Activated CD4-positive, alpha-beta memory T cell treated with anti-CD3 and anti-CD28 coated beads for 36 hours (primary cell): ENCODE results near the gene LSM14A. TPM values are rescaled to one million over a fixed set of nuclear protein-coding genes. Genes with fewer than 3 reads are reported as not detected.
"Not testable (repeated sequence)": the region's sequence is repeated elsewhere in the genome, so short reads cannot be mapped to it uniquely, and the experiment has no call there.

Experiments used
- CTCF ChIA-PET: fragments of 350-600 bp; sonication (Branson Sonifier 250); formaldehyde crosslinking; loops from one replicate; lab custom pipeline; 2021; ENCODE audit warnings: antibody characterized with exemption, inconsistent platforms; lab: Charles Lee
- POLR2A ChIA-PET: fragments of 350-600 bp; sonication (Branson Sonifier 250); formaldehyde crosslinking; loops from one replicate; lab custom pipeline; 2021; ENCODE audit warnings: antibody characterized with exemption; lab: Charles Lee
- DNase-seq: peaks from one replicate; pipeline ENCODE4 v3.0.0-alpha.2; 2020
- H3K27ac Mint-ChIP-seq: one replicate; pipeline ENCODE4 v1.8.0; 2021; ENCODE audit warnings: mixed read lengths
- H3K27me3 Mint-ChIP-seq: one replicate; pipeline ENCODE4 v1.8.0; 2021; ENCODE audit warnings: mixed read lengths
- H3K36me3 Mint-ChIP-seq: one replicate; pipeline ENCODE4 v1.8.0; 2021; ENCODE audit warnings: mixed read lengths
- H3K4me1 Mint-ChIP-seq: one replicate; pipeline ENCODE4 v1.8.0; 2021; ENCODE audit warnings: low read depth, mixed read lengths
- H3K4me3 Mint-ChIP-seq: one replicate; pipeline ENCODE4 v1.8.0; 2021; ENCODE audit warnings: mild to moderate bottlenecking, mixed read lengths
- H3K9me3 Mint-ChIP-seq: one replicate; pipeline ENCODE4 v1.8.0; 2021; ENCODE audit warnings: mixed read lengths
- intact Hi-C: fragments of 100-400 bp; cut with micrococcal nuclease; formaldehyde crosslinking; loops from one replicate; pipeline ENCODE4 v1.15.1; 2023
- total RNA-seq, 2 experiments: library from RNA; stranded (reverse); gene quantifications; one replicate each; pipeline ENCODE4 v1.2.3, GENCODE V29; 2021

The LSM14A gene
- total RNA-seq, 2 experiments from 2014 or later, result 90.0 to 106 TPM

DNA sequence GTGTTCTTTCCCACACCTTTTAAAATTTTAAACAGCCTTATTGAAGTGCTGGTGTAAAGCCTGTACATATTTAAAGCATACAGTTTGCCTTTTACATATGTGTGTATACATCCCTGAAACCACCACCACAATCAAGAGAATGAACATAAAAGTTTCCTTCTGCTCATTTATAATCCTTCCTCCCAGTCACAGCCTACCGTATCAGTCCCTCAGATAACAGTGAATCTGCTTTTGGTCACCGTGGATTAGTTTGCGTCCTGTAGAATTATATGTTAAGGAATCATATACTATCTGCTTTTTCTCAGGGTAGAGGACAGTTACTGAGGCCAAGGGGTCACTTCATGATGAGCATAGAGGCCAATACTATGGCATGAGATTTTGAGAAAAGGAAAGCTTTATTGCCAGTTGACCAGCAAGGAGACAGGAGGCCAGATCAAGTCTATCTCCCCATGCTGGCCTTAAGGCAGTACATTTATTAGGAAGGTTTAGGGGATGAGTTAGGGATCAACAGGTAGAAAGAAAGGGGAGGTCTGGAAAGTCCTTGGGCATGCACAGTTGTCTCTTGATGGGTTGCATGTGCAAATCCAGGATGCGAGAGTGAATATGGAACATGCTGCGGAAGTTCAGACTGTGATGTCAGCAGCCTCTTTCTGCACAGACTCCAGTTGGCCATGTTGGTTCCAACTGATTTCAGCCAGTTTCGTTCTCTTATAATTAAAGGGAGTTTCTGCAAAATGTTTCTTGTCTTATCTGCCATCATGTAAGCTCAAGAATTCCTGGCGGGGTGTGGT lies 36.3 kb upstream of the LSM14A start:
- Mint-ChIP-seq H3K9me3 (no peaks in the 10 kb centered on the region), H3K4me3 (peak overlapping the region; percentile 87), H3K27ac (peak overlapping the region; percentile 28), H3K27me3 (no peaks in the 10 kb centered on the region), H3K4me1 (peaks cover 10% of the 10 kb centered on the region), H3K36me3 (no peaks in the 10 kb centered on the region)
- POLR2A ChIA-PET, result no interaction called here
- intact Hi-C loops, result no loop called here
- CTCF ChIA-PET, result interaction anchor here (0.7 to 1.7 kb wide), 3 partner anchors 40 to 358 kb away, joined by 3 to 6 read pairs (median 3); no protein-coding TSS in a partner anchor
- no peak for DNase-seq

DNA sequence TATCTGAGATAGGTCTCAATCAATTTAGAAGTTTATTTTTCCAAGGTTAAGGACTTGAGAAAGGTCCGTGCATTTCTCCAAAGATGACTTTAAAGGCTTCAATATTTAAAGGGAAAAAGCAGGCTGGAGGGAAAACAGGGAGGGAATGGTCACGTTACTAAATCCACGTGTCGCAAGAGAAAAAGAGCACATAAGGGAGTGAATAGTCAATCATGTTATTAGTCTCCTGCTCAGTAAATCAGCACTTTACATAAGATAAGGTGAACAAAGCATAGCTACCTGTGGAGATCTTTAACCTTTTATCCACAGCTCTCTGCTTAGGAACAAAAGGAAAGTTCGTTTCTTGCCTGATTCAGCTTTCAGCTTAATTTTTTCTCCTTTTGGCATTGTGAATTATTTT lies 31.3 kb upstream of the LSM14A start:
- no peak for DNase-seq
- no peak overlapping the region for H3K27ac Mint-ChIP-seq
- ChIA-PET CTCF (interaction anchor here (2.7 kb wide), 1 partner anchor 363 kb away, joined by 9 read pairs; no protein-coding TSS in a partner anchor), POLR2A (no interaction called here)
- no peaks in the 10 kb centered on the region for H3K9me3 Mint-ChIP-seq
- intact Hi-C loops, result no loop called here
- no peak overlapping the region for H3K4me3 Mint-ChIP-seq
- H3K27me3 Mint-ChIP-seq, result no peaks in the 10 kb centered on the region
- H3K36me3 Mint-ChIP-seq, result no peaks in the 10 kb centered on the region
- peaks cover under 1% of the 10 kb centered on the region for H3K4me1 Mint-ChIP-seq

DNA sequence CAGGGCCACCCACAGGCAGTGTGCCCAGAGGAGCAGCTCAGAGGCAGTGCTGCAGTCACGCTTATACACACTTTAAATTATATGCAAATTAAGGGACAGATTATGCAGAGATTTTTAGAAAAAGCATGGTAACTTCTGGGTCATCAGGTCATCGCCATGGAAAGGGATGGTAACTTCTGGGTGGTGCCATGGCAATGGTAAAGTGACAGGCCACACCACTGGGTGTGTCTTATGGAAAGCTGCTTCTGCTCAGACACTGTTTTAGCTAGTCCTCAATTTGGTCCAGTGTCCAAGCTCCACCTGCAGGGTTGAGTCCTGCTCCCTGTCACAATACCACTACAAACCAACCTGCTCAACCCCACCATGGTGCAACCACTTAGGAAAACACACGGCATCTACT lies 29.9 kb upstream of the LSM14A start:
- no peaks in the 10 kb centered on the region for H3K4me1 Mint-ChIP-seq
- ChIA-PET CTCF (interaction anchor here (3.9 to 7.1 kb wide), 2 partner anchors 20 to 100 kb away, joined by 42 to 81 read pairs; no protein-coding TSS in a partner anchor), POLR2A (no interaction called here)
- H3K4me3 Mint-ChIP-seq, result no peak overlapping the region
- H3K27me3 Mint-ChIP-seq, result no peaks in the 10 kb centered on the region
- no peaks in the 10 kb centered on the region for H3K9me3 Mint-ChIP-seq
- intact Hi-C loops, result no loop called here
- DNase-seq, result no peak
- H3K27ac Mint-ChIP-seq, result no peak overlapping the region
- H3K36me3 Mint-ChIP-seq, result no peaks in the 10 kb centered on the region

DNA sequence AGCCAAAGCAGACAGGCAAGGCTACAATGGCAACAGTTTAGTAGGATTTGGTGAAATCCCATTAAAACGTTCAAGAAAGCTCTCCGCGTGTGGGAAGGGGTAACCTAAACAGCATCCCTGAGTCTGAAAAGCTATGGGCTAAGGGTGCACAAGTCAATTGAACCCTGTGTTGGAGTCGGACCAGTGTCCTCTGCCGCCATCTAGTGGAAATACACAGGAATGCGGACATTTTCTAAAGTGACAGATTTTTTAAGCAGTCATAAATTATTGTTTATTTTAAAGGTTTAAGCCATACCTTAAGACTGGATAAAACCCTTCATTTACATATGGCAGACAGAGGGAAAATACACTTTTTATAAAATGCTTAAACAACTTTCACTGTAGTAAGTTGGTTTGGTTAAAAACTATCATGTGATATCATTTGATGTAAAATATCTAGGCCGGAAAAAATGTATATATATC lies 26.5 kb upstream of the LSM14A start:
- POLR2A ChIA-PET, result no interaction called here

DNA sequence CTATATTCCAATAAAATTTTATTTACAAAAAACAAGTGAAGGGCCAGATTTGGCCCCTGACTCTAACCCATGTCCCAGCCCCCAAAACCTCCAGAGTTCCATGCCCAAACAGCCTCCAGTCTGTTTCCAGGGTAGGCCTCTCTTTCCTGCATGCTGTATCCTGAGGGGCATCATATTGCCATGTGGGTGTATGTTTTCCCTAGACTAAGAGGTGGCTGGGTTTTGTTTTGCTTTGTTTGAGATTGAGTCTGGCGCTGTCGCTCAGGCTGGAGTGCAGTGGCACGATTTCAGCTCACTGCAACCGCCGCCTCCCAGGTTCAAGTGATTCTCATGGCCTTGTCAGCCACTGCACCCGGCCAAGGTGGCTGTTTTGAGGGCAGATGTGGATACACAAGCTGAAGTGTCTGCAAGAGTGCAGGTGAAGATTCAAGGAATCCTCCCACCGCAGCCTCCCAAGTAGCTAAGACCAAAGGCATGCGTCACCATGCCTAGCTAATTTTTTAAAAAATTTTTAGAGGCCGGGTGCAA lies 23.6 kb upstream of the LSM14A start:
- ChIA-PET POLR2A (no interaction called here), CTCF (interaction anchor here (0.7 to 7.1 kb wide), 3 partner anchors 23 to 371 kb away, joined by 3 to 81 read pairs (median 3); no protein-coding TSS in a partner anchor)
- H3K36me3 Mint-ChIP-seq, result no peaks in the 10 kb centered on the region
- H3K27me3 Mint-ChIP-seq, result no peaks in the 10 kb centered on the region
- no peaks in the 10 kb centered on the region for H3K9me3 Mint-ChIP-seq
- intact Hi-C loops, result no loop called here
- H3K4me1 Mint-ChIP-seq, result no peaks in the 10 kb centered on the region
- DNase-seq, result no peak
- no peak overlapping the region for H3K27ac Mint-ChIP-seq
- no peak overlapping the region for H3K4me3 Mint-ChIP-seq

More for the DNA sequence above, 26.5 kb upstream of the LSM14A start:
- no peak overlapping the region for H3K4me3 Mint-ChIP-seq
- H3K27me3 Mint-ChIP-seq, result no peaks in the 10 kb centered on the region
- H3K36me3 Mint-ChIP-seq, result no peaks in the 10 kb centered on the region
- intact Hi-C loops, result loop anchor here (1.0 kb wide), 3 partner anchors 24 to 367 kb away; no protein-coding TSS in a partner anchor
- H3K27ac Mint-ChIP-seq, result no peak overlapping the region
- DNase-seq, result peak; percentile 66
- no peaks in the 10 kb centered on the region for H3K9me3 Mint-ChIP-seq
- CTCF ChIA-PET, result interaction anchor here (0.6 to 7.1 kb wide), 14 partner anchors 8 to 368 kb away, joined by 3 to 81 read pairs (median 4); no protein-coding TSS in a partner anchor
- H3K4me1 Mint-ChIP-seq, result no peaks in the 10 kb centered on the region

DNA sequence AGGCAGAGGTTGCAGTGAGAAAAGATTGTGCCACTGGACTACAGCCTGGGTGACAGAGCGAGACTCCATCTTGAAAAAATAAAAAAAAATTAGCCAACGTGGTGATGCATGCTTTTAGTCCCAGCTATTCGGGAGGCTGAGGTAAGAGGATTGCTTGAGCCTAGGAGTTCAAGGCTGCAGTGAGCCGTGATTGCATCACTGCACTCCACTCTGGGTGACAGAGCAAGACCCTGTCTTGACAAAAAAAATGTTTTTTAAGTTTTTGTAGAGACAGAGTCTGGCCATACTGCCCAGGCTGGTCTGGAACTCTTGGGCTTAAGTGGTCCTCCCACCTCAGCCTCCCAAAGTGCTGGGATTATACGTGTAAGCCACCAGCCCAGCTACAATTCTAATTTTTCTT lies 22.4 kb upstream of the LSM14A start:
- POLR2A ChIA-PET, result no interaction called here
- intact Hi-C loops, result no loop called here
- no peak overlapping the region for H3K27ac Mint-ChIP-seq

DNA sequence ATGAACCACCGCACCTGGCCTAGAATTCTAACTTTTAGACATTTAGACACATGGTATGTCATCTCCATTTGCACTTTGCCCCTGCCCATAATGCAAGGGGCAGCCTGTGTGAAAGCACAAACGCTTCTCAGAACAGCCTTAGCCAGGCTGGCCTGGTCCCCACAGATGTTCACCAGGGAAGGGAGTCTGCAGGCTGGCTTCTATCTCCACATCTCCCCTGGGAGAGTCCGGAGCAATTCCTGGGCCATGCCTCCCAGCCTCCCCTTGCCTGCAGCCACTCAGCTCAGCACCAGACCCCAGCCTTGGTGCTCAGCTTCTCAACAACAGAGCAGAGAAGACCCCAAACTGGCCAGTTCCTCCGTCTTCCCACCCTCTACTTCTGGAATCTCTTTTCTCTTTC lies 21.7 kb upstream of the LSM14A start:
- Mint-ChIP-seq H3K9me3 (no peaks in the 10 kb centered on the region), H3K36me3 (no peaks in the 10 kb centered on the region), H3K4me3 (no peak overlapping the region), H3K27ac (no peak overlapping the region), H3K27me3 (no peaks in the 10 kb centered on the region), H3K4me1 (no peaks in the 10 kb centered on the region)
- POLR2A ChIA-PET, result no interaction called here
- intact Hi-C loops, result no loop called here
- CTCF ChIA-PET, result no interaction called here
- DNase-seq, result no peak

More for the DNA sequence above, 22.4 kb upstream of the LSM14A start:
- no peak for DNase-seq
- Mint-ChIP-seq H3K9me3 (no peaks in the 10 kb centered on the region), H3K4me1 (no peaks in the 10 kb centered on the region), H3K36me3 (no peaks in the 10 kb centered on the region), H3K4me3 (no peak overlapping the region), H3K27me3 (no peaks in the 10 kb centered on the region)
- CTCF ChIA-PET, result no interaction called here

DNA sequence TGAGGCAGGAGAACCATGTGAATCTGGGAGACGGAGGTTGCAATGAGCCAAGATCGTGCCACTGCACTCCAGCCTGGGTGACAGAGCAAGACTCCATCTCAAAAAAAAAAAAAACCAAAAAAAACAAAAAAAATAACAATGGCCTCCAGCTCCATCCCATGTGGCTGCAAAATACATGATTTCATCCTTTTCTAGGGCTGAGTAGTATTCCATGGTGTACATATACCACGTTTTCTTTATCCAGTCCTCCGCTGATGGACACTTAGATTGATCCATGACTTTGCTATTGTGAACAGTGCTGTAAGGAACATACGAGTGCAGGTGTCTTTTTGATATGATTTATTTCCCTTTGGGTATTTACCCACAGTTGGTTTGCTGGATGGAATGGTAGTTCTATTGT lies 20.9 kb upstream of the LSM14A start:
- DNase-seq, result no peak
- intact Hi-C loops, result no loop called here
- CTCF ChIA-PET, result no interaction called here
- Mint-ChIP-seq H3K9me3 (no peaks in the 10 kb centered on the region), H3K36me3 (no peaks in the 10 kb centered on the region), H3K4me1 (no peaks in the 10 kb centered on the region), H3K27me3 (no peaks in the 10 kb centered on the region), H3K4me3 (no peak overlapping the region), H3K27ac (no peak overlapping the region)
- POLR2A ChIA-PET, result no interaction called here

DNA sequence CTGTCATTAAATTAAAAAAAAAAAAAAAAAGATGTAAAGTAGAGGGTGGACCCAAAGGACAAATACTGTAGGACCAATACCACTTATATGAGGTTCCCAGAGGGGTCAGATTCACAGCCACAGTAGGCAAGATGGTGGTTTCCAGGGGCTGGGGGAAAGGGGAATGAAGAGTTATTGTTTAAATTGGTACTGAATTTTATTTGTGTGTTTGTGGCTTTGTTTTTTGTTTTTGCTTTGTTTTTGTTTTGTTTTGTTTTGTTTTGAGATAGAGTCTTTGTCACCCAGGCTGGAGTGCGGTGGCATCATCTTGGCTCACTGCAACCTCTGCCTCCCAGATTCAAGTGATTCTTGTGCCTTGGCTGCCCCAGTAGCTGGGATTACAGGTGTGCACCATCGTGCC lies 17.9 kb upstream of the LSM14A start:
- H3K9me3 Mint-ChIP-seq, result no peaks in the 10 kb centered on the region
- H3K4me3 Mint-ChIP-seq, result no peak overlapping the region
- H3K4me1 Mint-ChIP-seq, result no peaks in the 10 kb centered on the region
- no peak for DNase-seq
- POLR2A ChIA-PET, result no interaction called here
- H3K36me3 Mint-ChIP-seq, result no peaks in the 10 kb centered on the region
- H3K27me3 Mint-ChIP-seq, result no peaks in the 10 kb centered on the region
- intact Hi-C loops, result no loop called here
- CTCF ChIA-PET, result no interaction called here
- no peak overlapping the region for H3K27ac Mint-ChIP-seq

DNA sequence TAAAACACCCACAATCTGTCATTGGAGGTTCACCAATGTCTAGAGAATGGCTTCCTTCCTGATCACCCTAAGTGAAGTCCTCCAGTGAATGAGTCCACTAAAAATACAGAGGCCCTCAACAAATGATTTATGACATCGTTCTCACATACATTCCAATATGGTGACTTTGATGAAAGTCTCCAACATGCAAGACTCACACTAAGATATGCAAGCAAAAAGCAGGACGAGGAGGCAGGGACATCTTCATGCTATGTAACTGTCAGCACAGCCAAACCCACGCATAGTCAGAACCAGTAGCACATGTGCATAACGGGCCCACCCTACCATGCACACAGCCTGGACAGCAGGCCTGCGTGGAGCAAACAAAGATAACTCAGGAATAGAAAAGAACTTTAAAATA lies 16.6 kb upstream of the LSM14A start:
- intact Hi-C loops, result no loop called here
- no peaks in the 10 kb centered on the region for H3K9me3 Mint-ChIP-seq
- H3K36me3 Mint-ChIP-seq, result no peaks in the 10 kb centered on the region
- CTCF ChIA-PET, result no interaction called here
- no peak overlapping the region for H3K27ac Mint-ChIP-seq
- POLR2A ChIA-PET, result no interaction called here
- no peak overlapping the region for H3K4me3 Mint-ChIP-seq
- no peaks in the 10 kb centered on the region for H3K27me3 Mint-ChIP-seq
- H3K4me1 Mint-ChIP-seq, result no peaks in the 10 kb centered on the region
- no peak for DNase-seq

DNA sequence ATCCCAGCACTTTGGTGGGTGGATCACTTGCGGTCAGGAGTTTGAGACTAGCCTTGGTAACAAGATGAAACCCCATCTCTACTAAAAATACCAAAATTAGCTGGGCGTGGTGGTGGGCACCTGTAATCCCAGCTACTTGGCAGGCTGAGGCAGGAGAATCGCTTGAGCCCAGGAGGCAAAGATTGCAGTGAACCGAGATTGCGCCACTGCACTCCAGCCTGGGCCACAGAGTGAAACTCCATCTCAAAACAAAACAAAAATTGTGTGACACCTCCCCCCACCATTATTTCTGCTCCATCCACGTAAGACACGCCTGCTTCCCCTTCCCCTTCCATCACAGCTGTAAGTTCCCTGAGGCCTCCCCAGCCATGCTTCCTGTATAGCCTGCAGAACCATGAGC lies 13.3 kb upstream of the LSM14A start:
- H3K9me3 Mint-ChIP-seq, H3K36me3 Mint-ChIP-seq, H3K27ac Mint-ChIP-seq, DNase-seq, H3K4me3 Mint-ChIP-seq, intact Hi-C loops, H3K27me3 Mint-ChIP-seq, POLR2A ChIA-PET, H3K4me1 Mint-ChIP-seq: not testable (repeated sequence)
- CTCF ChIA-PET, result interaction anchor here (1.9 kb wide), 1 partner anchor 117 kb away, joined by 6 read pairs; no protein-coding TSS in a partner anchor

DNA sequence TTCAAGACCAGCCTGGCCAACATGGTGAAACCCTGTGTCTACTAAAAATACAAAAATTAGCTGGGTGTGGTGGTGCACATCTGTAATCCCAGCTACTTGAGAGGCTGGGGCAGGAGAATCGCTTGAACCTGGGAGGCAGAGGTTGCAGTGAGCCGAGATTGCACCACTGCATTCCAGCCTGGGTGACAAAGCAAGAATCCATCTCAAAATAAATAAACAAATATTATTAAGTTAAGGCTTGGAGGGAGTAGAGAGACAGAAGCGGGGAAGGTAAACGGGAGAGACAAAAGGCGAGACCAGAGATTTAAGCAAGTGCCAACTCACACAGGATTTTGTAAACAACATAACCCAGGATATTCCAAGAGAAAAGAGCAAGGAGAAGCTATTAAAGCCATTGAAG lies 12.8 kb upstream of the LSM14A start:
- DNase-seq, result not testable (repeated sequence)

More for the DNA sequence above, 12.8 kb upstream of the LSM14A start:
- H3K36me3 Mint-ChIP-seq, H3K27me3 Mint-ChIP-seq, H3K27ac Mint-ChIP-seq, H3K4me3 Mint-ChIP-seq, POLR2A ChIA-PET, intact Hi-C loops, CTCF ChIA-PET, H3K9me3 Mint-ChIP-seq, H3K4me1 Mint-ChIP-seq: not testable (repeated sequence)
